Fibroblast of villous mesenchyme (primary cell): ENCODE data around the gene SHKBP1. TPM values are rescaled to one million over a fixed set of nuclear protein-coding genes. Genes with fewer than 3 reads are reported as not detected.
"Not testable (repeated sequence)": the region's sequence is repeated elsewhere in the genome, so short reads cannot be mapped to it uniquely, and the experiment has no call there.

Experiments used
- DNase-seq: peaks from one replicate; pipeline ENCODE4 v3.0.0-alpha.2; 2010; ENCODE audit warnings: low read depth
- H3K4me3 ChIP-seq: 2 replicates; pipeline ENCODE4 v1.5.1; 2011; ENCODE audit warnings: low read depth, mild to moderate bottlenecking, low read length
- total RNA-seq: library from RNA; depleted of rRNA; stranded (reverse); fragments of >200 nt; gene quantifications from 2 replicates; pipeline ENCODE4 v1.2.3, GENCODE V29; 2012
- TF ChIP-seq, protein P1 (sequence below): IDR thresholded peaks from 2 replicates; pipeline ENCODE4 v1.5.1; 2012; ENCODE audit warnings: low read depth, mild to moderate bottlenecking, low read length; ENCODE audit not compliant: insufficient read depth

Gene SHKBP1
- total RNA-seq, 1 donor = 17.7 TPM

DNA sequence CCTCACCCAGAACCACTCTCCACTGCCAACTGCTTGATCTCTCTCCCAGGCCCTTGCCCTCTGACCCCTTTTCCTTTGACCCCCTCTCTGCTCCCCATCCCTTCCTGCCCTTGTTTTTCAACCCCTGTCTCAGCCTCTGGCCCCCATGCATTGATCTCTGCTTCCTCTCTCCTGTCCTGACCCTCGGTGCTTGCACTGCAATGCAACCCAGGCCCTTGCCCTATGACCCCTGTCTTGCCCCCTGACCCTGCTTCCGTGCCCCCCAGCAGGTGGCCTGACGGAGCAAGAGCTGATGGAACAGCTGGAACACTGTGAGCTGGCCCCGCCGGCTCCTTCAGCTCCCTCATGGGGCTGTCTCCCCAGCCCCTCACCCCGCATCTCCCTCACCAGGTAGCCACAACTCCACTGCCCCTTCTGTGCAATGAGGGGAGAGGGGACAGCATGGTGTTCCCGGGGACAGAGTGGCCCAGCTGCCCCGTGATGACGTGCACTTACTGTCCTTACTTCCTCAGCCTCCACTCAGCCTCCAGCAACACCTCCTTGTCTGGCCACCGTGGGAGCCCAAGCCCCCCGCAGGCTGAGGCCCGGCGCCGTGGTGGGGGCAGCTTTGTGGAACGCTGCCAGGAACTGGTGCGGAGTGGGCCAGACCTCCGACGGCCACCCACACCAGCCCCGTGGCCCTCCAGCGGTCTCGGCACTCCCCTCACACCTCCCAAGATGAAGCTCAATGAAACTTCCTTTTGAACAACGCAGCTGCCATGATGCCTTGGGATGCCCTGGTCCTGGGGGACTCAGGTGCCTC lies 14.0 kb downstream of the SHKBP1 start:
- DNase-seq = no peak
- TF ChIP-seq, protein P1, sequence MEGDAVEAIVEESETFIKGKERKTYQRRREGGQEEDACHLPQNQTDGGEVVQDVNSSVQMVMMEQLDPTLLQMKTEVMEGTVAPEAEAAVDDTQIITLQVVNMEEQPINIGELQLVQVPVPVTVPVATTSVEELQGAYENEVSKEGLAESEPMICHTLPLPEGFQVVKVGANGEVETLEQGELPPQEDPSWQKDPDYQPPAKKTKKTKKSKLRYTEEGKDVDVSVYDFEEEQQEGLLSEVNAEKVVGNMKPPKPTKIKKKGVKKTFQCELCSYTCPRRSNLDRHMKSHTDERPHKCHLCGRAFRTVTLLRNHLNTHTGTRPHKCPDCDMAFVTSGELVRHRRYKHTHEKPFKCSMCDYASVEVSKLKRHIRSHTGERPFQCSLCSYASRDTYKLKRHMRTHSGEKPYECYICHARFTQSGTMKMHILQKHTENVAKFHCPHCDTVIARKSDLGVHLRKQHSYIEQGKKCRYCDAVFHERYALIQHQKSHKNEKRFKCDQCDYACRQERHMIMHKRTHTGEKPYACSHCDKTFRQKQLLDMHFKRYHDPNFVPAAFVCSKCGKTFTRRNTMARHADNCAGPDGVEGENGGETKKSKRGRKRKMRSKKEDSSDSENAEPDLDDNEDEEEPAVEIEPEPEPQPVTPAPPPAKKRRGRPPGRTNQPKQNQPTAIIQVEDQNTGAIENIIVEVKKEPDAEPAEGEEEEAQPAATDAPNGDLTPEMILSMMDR = no peak
- no peak overlapping the region for H3K4me3 ChIP-seq

DNA sequence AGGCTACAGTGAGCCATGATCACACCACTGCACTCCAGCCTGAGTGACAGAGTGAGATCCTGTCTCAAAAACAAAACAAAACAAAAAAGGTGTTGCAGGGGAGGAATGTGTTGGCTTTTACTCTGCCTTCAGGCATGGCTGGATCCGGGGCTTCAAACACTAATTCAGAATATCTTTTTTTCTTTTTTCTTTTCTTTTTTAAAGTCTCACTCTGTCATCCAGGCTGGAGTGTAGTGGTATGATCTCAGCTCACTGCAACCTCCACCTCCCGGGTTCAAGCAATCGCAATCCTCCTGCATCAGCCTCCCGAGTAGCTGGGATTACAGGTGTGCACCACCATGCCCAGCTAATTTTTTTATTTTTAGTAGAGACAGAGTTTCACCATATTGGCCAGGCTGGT lies 15.1 kb downstream of the SHKBP1 start:
- H3K4me3 ChIP-seq, DNase-seq: not testable (repeated sequence)

DNA sequence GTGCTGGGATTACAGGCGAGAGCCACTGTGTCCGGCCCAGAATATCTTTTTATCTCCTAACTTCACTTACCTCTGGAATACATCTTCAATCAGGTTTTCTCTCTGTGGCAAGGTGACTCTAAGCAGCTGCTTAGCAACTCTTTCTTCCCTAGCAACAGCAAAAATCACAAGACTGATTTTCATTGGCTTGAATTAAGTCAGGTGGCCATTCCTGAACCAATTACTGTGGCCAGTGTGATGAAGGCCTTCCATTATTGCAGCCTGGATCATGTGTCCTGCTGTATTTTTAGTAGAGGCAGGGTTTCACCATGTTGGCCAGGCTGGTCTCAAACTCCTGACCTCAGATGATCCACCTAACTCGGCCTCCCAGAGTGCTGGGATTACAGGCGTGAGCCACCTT lies 15.5 kb downstream of the SHKBP1 start:
- H3K4me3 ChIP-seq = no peak overlapping the region
- peak; percentile 66 for DNase-seq
- TF ChIP-seq, protein P1 = no peak

DNA sequence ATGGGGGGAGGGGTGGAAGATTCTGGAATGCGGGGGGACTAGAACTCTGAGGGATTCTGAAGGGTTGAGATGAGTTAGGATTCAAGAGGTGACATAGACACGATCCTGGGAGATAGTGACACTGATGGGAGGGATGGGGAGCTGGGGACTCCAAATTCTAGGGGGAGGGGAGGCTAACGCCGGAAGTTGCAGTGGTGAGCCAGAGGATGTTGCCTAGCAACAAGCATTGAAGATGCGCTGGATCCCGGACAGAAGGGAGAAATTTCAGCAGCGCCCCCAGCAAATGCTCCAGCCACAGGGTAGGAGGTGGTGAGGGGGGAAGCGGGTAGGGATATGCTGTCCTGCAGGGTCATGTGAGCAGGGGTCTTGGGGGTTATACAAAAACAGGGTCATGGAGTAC lies 17.6 kb downstream of the SHKBP1 start:
- no peak for DNase-seq
- no peak overlapping the region for H3K4me3 ChIP-seq
- TF ChIP-seq, protein P1 = no peak

DNA sequence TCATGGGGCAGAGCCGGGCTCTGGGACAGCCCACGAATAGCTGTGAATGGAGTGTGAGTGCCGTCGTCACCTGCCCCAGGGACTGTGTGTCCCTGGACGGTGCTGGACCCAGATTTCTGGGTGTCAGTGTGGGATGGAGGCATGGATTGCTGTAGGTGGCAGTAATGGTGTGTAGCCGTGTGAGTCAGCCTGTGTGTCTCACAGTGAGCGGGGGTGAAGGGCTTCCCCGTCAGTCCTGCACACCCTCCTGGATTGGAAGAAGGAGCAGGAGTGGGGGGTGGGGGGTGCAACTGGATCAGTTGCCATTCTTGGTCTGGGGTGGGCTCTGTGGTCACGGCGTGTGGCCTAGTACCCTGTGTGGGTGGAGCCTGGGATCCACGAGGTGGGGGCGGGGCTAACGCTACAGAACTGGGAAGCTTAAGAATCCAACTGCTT lies 18.0 kb downstream of the SHKBP1 start:
- DNase-seq = no peak
- TF ChIP-seq, protein P1 = no peak
- no peak overlapping the region for H3K4me3 ChIP-seq

DNA sequence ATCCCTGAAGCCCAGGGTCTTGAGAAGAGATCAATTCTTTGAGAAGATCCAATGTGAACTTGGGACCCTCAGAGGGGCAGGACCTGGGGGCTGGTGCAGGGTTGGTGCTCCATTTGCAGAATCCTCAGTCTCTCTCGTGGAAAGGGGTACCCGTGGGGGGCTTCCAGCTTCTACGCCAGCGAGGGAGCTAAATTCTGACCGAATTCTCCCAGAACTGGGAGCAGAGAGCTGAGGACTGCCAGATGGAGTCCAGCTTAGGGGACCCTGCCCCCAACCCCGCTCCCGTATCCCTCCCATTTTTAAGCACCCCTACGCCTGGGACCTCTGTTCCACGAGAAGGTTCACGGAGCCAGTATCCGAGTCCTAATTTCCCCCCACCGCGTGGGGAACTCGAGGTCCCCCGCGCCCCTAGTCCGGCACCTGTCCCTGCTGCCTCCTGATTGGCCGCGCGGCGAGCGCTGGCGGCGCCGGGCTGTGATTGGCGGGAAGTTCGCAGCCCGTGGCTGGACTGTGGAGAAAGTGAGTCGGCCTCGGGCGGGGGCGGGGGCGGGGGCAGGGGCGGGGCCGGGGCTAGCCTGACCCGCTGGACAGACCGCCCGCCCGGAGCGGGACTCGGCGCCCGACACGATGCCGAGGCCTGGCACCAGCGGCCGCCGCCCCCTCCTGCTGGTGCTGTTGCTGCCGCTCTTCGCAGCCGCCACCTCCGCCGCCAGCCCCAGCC lies 20.1 kb downstream of the SHKBP1 start:
- H3K4me3 ChIP-seq = peak overlapping the region; percentile 35
- DNase-seq = peak; percentile 49
- TF ChIP-seq, protein P1 = no peak

DNA sequence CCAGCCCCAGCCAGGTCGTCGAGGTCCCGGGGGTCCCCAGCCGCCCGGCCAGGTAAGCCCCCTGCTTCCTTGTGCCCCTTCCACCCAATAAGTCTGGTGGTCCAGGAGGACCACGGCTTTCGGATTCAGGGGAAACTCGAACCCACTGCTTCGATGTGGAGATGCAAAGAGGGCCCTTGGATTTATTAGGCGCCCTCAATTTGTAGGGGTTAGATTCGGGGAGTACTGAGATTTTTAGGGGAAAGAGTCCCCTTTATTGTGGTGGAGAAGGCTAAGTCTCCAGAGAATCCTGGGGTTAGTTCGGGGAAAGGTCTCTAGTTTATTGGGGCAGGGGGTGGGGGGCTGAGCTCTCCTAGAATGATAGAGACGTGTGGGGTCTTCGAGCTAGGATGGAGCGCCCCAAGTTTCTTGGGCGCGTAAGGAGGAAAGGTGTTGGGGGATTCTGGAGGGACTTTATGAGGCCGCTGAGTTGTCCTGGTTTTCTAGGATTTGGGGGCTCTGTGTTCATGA lies 20.7 kb downstream of the SHKBP1 start:
- TF ChIP-seq, protein P1 = no peak
- DNase-seq = no peak
- H3K4me3 ChIP-seq = peak overlapping the region; percentile 35
